HEK293 (cell line): Measurements from ENCODE around the gene ATP8A2.

Source experiments
- CTCF ChIA-PET: fragments of 350-600 bp; formaldehyde crosslinking; extraction: SDS; loops from one replicate; lab custom pipeline; 2021; ENCODE audit warnings: antibody characterized with exemption; lab: Yijun Ruan, JAX
- POLR2A ChIA-PET: fragments of 300-600 bp; formaldehyde crosslinking; extraction: SDS; loops from one replicate; lab custom pipeline; 2020; ENCODE audit warnings: antibody characterized with exemption, inconsistent platforms; lab: Yijun Ruan, JAX
- H3K27ac ChIP-seq: fragments of 200-500 bp; sonication (Bioruptor generic); 2 replicates; pipeline ENCODE4 v1.5.1; 2014; ENCODE audit warnings: low read depth, low read length, control low read depth, inconsistent platforms; ENCODE audit errors: extremely low read depth
- H3K36me3 ChIP-seq, 2 experiments: fragments of 200-500 bp in 1 of 2; sonication (Bioruptor generic) in 1 of 2; 1 replicate in 1 of 2; 2 replicates in 1 of 2; pipeline ENCODE4 v1.5.1; 2014 to 2017; ENCODE audit warnings: inconsistent platforms in 2 of 2, low read length in 2 of 2; ENCODE audit not compliant: control insufficient read depth in 2 of 2, insufficient read depth in 1 of 2
- H3K4me1 ChIP-seq: fragments of 200-500 bp; sonication (Bioruptor generic); 2 replicates; pipeline ENCODE4 v1.5.1; 2014; ENCODE audit warnings: mild to moderate bottlenecking, low read length, inconsistent platforms; ENCODE audit not compliant: control insufficient read depth, insufficient read depth
- H3K4me3 ChIP-seq: 2 replicates; pipeline ENCODE4 v1.5.1; 2011; ENCODE audit warnings: low read depth, mild to moderate bottlenecking, control low read depth, low read length, moderate library complexity
- H3K9me3 ChIP-seq: fragments of 200-500 bp; sonication (Bioruptor generic); 2 replicates; pipeline ENCODE4 v1.5.1; 2014; ENCODE audit warnings: low read depth, low read length, inconsistent platforms; ENCODE audit not compliant: control insufficient read depth, insufficient read depth
- BCL11B ChIP-seq: fragments of 450-650 bp; formaldehyde crosslinking; IDR thresholded peaks from 2 replicates; pipeline ENCODE4 v1.5.1; 2016; ENCODE audit warnings: low read depth, missing biosample characterization, missing genetic modification characterization
- BCL6B ChIP-seq: fragments of 450-650 bp; formaldehyde crosslinking; IDR thresholded peaks from 2 replicates; pipeline ENCODE4 v1.5.1; 2017; ENCODE audit warnings: missing biosample characterization, missing genetic modification characterization
- ZBTB10 ChIP-seq: fragments of 450-650 bp; formaldehyde crosslinking; IDR thresholded peaks from 2 replicates; pipeline ENCODE4 v1.5.1; 2016; ENCODE audit warnings: missing biosample characterization, missing genetic modification characterization
- ZBTB7A ChIP-seq: fragments of 450-650 bp; formaldehyde crosslinking; IDR thresholded peaks from 2 replicates; pipeline ENCODE4 v1.5.1; 2016; ENCODE audit warnings: low read depth, missing biosample characterization, missing genetic modification characterization
- ZNF112 ChIP-seq: fragments of 450-650 bp; formaldehyde crosslinking; IDR thresholded peaks from 2 replicates; pipeline ENCODE4 v1.5.0; 2017; ENCODE audit warnings: missing biosample characterization, missing genetic modification characterization
- ZNF148 ChIP-seq: fragments of 450-650 bp; formaldehyde crosslinking; IDR thresholded peaks from 2 replicates; pipeline ENCODE4 v1.5.0; 2017; ENCODE audit warnings: missing biosample characterization, missing genetic modification characterization, borderline replicate concordance
- ZNF174 ChIP-seq: fragments of 450-650 bp; formaldehyde crosslinking; IDR thresholded peaks from 2 replicates; pipeline ENCODE4 v1.5.0; 2017; ENCODE audit warnings: missing biosample characterization, mild to moderate bottlenecking, missing genetic modification characterization
- ZNF184 ChIP-seq: fragments of 450-650 bp; IDR thresholded peaks from 2 replicates; pipeline ENCODE4 v1.5.1; 2018; ENCODE audit warnings: missing biosample characterization, mild to moderate bottlenecking, missing genetic modification characterization
- ZNF223 ChIP-seq: fragments of 450-650 bp; formaldehyde crosslinking; IDR thresholded peaks from 2 replicates; pipeline ENCODE4 v1.5.1; 2016; ENCODE audit warnings: missing biosample characterization, missing genetic modification characterization
- ZNF362 ChIP-seq: fragments of 450-650 bp; formaldehyde crosslinking; IDR thresholded peaks from 2 replicates; pipeline ENCODE4 v1.5.1; 2016; ENCODE audit warnings: missing biosample characterization, missing genetic modification characterization
- ZNF426 ChIP-seq: fragments of 450-650 bp; formaldehyde crosslinking; IDR thresholded peaks from 2 replicates; pipeline ENCODE4 v1.5.1; 2017; ENCODE audit warnings: missing biosample characterization, missing genetic modification characterization, mild to moderate bottlenecking, inconsistent platforms, moderate library complexity
- ZNF544 ChIP-seq: fragments of 450-650 bp; formaldehyde crosslinking; IDR thresholded peaks from 2 replicates; pipeline ENCODE4 v1.5.0; 2017; ENCODE audit warnings: missing biosample characterization, missing genetic modification characterization
- ZNF585B ChIP-seq: fragments of 450-650 bp; formaldehyde crosslinking; IDR thresholded peaks from 2 replicates; pipeline ENCODE4 v1.5.1; 2016; ENCODE audit warnings: missing biosample characterization, missing genetic modification characterization
- ZNF596 ChIP-seq: fragments of 450-650 bp; IDR thresholded peaks from 2 replicates; pipeline ENCODE4 v1.5.0; 2018; ENCODE audit warnings: missing biosample characterization, mild to moderate bottlenecking, missing genetic modification characterization, moderate library complexity
- ZNF626 ChIP-seq: fragments of 450-650 bp; sonication (Bioruptor Pico); formaldehyde crosslinking; IDR thresholded peaks from 2 replicates; pipeline ENCODE4 v1.5.1; 2018; ENCODE audit warnings: missing biosample characterization, missing genetic modification characterization, inconsistent platforms
- ZNF629 ChIP-seq: fragments of 450-650 bp; formaldehyde crosslinking; IDR thresholded peaks from 2 replicates; pipeline ENCODE4 v1.5.1; 2017; ENCODE audit warnings: missing biosample characterization, missing genetic modification characterization
- ZNF645 ChIP-seq: fragments of 450-650 bp; formaldehyde crosslinking; IDR thresholded peaks from 2 replicates; pipeline ENCODE4; 2016; ENCODE audit warnings: missing biosample characterization, missing genetic modification characterization
- ZNF677 ChIP-seq: fragments of 450-650 bp; IDR thresholded peaks from 2 replicates; pipeline ENCODE4 v1.5.0; 2018; ENCODE audit warnings: missing biosample characterization, mild to moderate bottlenecking, missing genetic modification characterization, moderate library complexity
- ZNF791 ChIP-seq: fragments of 450-650 bp; formaldehyde crosslinking; IDR thresholded peaks from 2 replicates; pipeline ENCODE4 v1.5.1; 2016; ENCODE audit warnings: missing biosample characterization, missing genetic modification characterization
- ZSCAN16 ChIP-seq: fragments of 450-650 bp; formaldehyde crosslinking; IDR thresholded peaks from 2 replicates; pipeline ENCODE4 v1.5.1; 2016; ENCODE audit warnings: missing biosample characterization, missing genetic modification characterization
- ZSCAN23 ChIP-seq: fragments of 450-650 bp; formaldehyde crosslinking; IDR thresholded peaks from 2 replicates; pipeline ENCODE4 v1.5.1; 2016; ENCODE audit warnings: missing biosample characterization, missing genetic modification characterization

The ATP8A2 gene

GRCh38 chr13:25415241-25415640 is 43.5 kb downstream of the ATP8A2 start:
- Histone ChIP-seq H3K27ac (no peak overlapping the region), H3K4me1 (no peaks in the 10 kb centered on the region), H3K4me3 (no peak overlapping the region), H3K9me3 (no peaks in the 10 kb centered on the region), H3K36me3 (no peaks in the 10 kb centered on the region)
- TF ChIP-seq ZNF544 (tag by site-specific recombination) = no peak
- TF ChIP-seq ZNF112 = no peak
- no peak for TF ChIP-seq ZNF362
- no peak for TF ChIP-seq ZNF223 (tag by site-specific recombination)
- TF ChIP-seq ZBTB7A (tag by site-specific recombination) = no peak
- no peak for TF ChIP-seq ZNF677 (tag by site-specific recombination)
- POLR2A ChIA-PET = no interaction called here
- CTCF ChIA-PET = interaction anchor here (0.6 kb wide), 1 partner anchor 45 kb away, joined by 3 read pairs; no protein-coding TSS in a partner anchor

GRCh38 chr13:25417535-25417934 is 45.8 kb downstream of the ATP8A2 start:
- Histone ChIP-seq H3K4me1 (no peaks in the 10 kb centered on the region), H3K4me3 (no peak overlapping the region), H3K9me3 (no peaks in the 10 kb centered on the region), H3K36me3 (no peaks in the 10 kb centered on the region), H3K27ac (no peak overlapping the region)
- ChIA-PET POLR2A (no interaction called here), CTCF (no interaction called here)
- TF ChIP-seq ZSCAN16 (tag by site-specific recombination) = no peak
- TF ChIP-seq ZNF645 (tag by site-specific recombination) = no peak
- TF ChIP-seq ZNF791 (tag by site-specific recombination) = no peak
- no peak for TF ChIP-seq ZNF596 (tag by site-specific recombination)
- TF ChIP-seq ZNF426 (tag by site-specific recombination) = no peak

- H3K4me1 ChIP-seq = no peaks in the 10 kb centered on the region
- H3K9me3 ChIP-seq = no peaks in the 10 kb centered on the region
- CTCF ChIA-PET = interaction anchor here (1.0 kb wide), 1 partner anchor 12 kb away, joined by 3 read pairs; no protein-coding TSS in a partner anchor
- no peak overlapping the region for H3K27ac ChIP-seq
- H3K4me3 ChIP-seq = no peak overlapping the region
- no peaks in the 10 kb centered on the region for H3K36me3 ChIP-seq
- POLR2A ChIA-PET = no interaction called here
- TF ChIP-seq ZNF184 (tag by site-specific recombination) = no peak
- TF ChIP-seq ZNF791 (tag by site-specific recombination) = no peak
- no peak for TF ChIP-seq ZSCAN23 (tag by site-specific recombination)
- no peak for TF ChIP-seq BCL6B (tag by site-specific recombination)
- TF ChIP-seq ZNF148 = no peak
- TF ChIP-seq ZNF626 = no peak
- TF ChIP-seq ZNF585B = no peak
- TF ChIP-seq ZBTB10 (tag by site-specific recombination) = no peak
- TF ChIP-seq BCL11B (tag by site-specific recombination) = no peak
- TF ChIP-seq ZNF629 = no peak
- no peak for TF ChIP-seq ZNF174 (tag by site-specific recombination)
These were observed 48.4 kb downstream of the ATP8A2 start for GRCh38 chr13:25420161-25420560.
